GM18868 (cell line): ENCODE results near the gene GJC1.

ENCODE experiments used
- ATAC-seq: cut with Tn5 transposase; IDR thresholded peaks from one replicate; pipeline ENCODE4 v1.9.1; 2021; ENCODE audit warnings: mild to moderate bottlenecking, moderate library complexity; ENCODE audit not compliant: unreplicated experiment

The GJC1 gene

GRCh38 chr17:44804302-44805089, 25.6 kb downstream of the GJC1 start:
- no peak for ATAC-seq

- no peak for ATAC-seq
Measured at GRCh38 chr17:44801880-44802279, 28.2 kb downstream of the GJC1 start.

DNA sequence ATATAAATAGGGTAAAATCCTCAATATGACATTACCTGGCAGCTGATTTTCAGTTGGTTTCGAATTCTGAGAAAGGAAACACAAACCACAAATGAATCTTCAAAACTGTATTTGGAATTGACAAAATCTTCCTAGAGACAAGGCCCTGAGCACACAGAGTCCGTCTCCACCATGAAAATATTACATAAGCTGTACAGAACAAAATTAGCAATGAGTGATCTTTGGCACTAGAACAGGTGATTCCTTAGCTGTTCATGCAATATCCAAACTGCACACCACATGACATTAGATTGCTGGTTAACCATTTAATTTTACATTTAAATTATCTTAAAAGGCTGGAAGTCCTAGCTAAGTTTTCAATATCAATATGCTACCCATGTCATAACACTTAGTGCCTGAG, 31.7 kb downstream of the GJC1 start:
- ATAC-seq, result no peak

GRCh38 chr17:44797802-44798201, 32.3 kb downstream of the GJC1 start:
- no peak for ATAC-seq

DNA sequence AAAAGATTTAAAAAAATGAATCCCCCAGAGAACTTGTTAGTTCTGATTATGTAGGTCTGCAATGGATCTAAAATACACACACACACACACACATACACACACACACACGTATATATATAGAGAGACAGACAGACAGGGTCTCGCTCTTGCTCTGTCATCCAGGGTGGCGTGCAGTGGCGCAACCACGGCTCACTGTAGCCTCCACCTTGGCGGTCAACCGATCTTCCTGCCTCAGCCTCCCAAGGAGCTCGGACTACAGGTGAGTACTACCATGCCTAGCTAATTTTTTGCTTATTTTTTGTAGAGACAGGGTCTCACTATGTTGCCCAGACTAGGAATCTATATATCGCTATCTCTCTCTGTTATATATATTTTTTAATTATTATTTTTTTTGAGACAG, 33.4 kb downstream of the GJC1 start:
- no peak for ATAC-seq

DNA sequence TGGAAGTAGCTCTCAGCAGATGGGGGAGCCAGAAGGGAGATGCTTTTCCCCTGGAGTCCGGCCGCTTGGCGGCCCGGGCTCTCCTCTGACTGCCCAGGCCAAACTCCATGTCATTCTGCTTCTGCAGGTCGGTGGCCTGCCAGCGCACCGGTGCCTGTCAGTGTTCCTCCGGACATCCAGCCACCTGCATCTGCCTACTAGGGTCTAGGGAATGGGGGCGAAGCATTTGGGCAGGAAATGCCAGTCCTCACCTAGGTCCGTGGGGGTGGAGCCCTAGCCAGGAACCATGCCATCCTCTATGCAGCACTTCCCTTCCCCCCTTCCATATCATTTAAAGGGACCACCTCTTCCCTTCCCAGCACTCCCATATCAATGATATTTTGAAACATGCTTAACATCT, 34.2 kb downstream of the GJC1 start:
- ATAC-seq, result no peak

GRCh38 chr17:44795421-44795820, 34.7 kb downstream of the GJC1 start:
- no peak for ATAC-seq

GRCh38 chr17:44794851-44795413, 35.2 kb downstream of the GJC1 start:
- ATAC-seq, result no peak

DNA sequence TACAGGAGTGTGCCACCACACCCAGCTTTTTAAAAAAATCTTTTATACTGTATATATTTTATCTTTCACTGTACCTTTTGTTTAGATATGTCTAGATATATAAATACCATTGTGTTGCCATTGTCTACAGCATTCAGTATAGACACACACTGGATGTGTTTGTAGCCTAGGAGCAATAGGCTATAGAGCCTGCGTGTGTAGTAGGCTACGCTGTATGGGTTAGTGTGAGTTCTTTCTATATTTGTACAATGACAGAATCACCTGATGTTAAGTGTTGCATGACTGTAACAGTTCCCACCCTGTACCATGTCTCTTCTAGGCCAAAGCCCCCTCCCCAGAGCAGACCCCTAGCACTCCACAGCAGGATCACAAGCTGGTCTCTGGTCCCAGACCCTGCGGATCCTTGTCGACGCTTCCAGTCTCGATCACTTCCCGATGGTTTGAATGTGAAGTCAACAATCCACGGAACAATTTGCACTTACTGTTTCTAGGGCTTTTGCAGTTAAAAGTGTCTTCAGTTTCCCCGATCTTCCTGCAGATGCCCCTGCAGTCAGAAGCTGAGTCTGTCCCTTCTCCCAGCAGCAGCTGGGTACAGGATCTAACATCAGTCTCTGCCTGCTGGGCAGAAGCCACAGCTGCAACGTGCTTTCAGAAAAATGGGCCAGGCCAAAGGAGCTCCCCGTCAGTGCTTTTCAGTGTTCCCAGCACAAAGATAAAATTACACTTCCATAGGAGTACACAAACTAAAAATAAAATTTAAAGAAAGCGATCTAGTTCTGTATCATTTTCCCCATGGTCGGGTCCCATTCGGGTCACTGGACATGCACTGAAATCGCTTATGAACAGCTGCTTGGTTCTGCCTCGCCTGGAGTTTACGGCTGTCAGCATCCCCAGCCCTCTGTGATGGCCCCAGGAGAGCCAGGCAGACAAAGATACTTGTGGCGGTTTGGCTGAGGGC, 35.9 kb downstream of the GJC1 start:
- ATAC-seq, result no peak

GRCh38 chr17:44792276-44792675, 37.8 kb downstream of the GJC1 start:
- no peak for ATAC-seq

DNA sequence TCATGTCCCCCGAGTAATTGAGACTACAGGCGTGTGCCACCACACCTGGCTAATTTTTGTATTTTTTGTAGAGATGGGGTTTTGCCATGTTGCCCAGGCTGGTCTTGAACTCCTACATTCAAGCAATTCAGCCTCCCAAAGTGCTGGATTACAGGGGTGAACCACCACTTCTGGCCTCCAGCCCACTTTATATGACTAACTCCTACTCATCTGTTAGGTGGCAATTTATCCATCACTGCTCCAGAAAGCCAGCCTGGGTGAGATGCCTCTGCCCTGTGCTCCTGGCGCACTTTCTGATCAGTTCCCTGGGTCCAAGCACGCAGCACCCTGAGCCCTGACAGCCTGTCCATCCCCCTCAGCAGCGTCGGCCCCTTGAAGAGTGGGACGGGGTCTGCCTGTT, 41.9 kb downstream of the GJC1 start:
- ATAC-seq, result no peak

DNA sequence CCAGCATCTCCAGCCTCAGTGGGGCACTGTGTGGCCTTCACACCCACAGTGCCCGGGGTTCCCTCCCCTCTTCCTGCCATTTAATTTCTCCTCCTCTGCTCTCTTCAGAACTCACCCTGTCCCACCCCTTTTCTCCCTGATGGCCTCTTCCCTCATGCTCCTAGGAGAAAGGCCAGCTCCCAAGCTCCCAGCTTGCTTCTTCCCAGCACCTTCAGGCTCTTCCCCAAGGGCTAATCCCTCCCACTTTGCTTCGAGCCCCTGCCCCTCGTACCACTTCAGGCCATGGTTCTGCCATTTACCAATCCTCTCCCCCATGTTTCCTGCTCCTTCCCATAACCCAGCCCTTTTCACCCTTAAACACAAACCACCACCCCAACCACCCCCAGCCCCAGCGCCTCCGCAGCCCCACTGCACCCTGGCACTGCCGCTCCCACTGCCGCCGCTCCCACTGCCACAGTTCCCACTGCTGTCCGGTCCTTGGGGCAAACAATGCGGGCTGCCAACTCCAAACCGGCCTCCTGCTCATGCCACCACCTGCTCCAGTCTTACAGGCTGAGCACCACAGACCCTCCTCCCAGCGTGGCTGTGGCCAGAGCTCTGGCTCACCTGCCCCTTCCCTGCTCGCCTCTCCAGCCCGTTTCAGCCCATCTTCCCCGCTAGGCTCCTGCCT, 42.7 kb downstream of the GJC1 start:
- ATAC-seq, result no peak

DNA sequence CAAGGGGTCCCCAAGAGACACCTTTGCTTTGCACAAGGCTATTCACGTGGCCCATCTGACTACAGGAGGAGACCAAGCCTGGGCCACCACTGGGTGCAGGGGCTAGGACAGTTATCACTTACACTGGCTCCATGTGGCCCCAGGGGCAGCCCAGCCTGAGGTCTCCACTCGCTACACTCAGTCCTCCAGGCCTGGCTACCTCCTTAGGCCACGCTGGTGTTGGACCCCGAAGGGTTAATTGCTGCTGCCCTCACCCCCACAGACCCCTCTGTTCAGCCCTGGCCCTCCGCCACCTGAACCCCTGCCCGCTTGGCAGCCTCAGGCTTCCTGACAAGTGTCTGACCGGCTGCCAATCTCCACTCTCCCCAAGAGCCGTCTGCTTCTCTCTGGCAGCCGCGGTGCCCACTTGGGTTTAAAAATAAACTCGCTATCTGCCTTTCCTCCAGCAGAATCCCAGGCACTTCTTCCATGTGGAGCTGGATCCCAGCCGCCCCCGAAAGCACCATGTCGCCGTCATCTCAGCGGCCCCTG, 43.5 kb downstream of the GJC1 start:
- no peak for ATAC-seq

DNA sequence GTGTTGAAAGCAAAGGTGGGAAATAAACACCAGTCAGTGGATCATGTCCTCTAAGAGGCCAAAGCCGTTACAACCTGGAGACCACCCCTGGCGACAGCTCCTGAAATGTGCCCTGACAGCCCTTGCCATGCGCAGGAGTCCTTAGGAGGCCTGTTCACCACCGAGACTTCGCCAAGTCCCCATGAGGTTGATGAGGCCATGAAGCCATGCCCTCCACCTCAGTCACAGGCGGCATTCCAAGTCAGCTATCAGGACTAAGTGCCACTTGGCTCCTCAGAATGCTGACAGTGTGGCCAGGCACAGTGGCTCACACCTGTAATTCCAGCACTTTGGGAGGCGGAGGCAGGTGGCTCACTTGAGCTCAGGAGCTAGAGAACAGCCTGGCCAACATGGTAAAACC, 44.2 kb downstream of the GJC1 start:
- no peak for ATAC-seq

DNA sequence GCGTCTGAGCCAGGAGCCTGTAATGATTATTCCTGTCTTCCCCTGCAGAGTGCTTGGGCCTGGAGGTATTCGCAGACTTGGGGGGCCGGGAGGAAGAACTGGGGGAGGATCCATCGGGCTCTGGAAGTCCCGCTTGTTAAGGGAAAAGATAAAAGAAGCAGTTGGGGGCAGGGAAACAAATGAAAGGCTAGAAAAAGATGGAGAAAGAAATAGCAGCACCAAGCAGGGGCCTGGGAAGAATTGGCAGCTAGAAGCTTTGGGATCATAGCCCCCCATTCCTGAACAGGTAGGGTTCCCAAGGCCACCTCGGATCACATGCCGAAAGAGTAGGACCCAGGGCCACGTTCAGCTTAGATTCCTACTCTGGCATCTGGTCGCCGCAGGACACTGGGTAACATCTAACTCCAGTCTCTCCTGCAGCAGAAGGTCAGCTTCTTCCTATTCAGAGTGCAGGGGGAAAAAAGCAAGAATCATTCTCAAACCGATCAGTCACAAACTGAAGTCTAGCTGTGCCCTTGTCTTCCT, 47.7 kb downstream of the GJC1 start:
- ATAC-seq, result no peak

- ATAC-seq, result no peak
Measured at GRCh38 chr17:44781551-44782325, 48.3 kb downstream of the GJC1 start.

- ATAC-seq, result no peak
Measured at GRCh38 chr17:44780845-44781480, 49.1 kb downstream of the GJC1 start.

GRCh38 chr17:44780161-44780560, 49.9 kb downstream of the GJC1 start:
- no peak for ATAC-seq
